MG63 (cell line): ENCODE measurements around the gene SPIRE2. TPM values are rescaled to one million over a fixed set of nuclear protein-coding genes. Genes with fewer than 3 reads are reported as not detected.

Experiments used
- DNase-seq: peaks from one replicate; pipeline ENCODE4 v3.0.0-alpha.2; 2020
- H3K27me3 ChIP-seq: fragments of 250-450 bp; sonication (Bioruptor Pico); 2 replicates; pipeline ENCODE4 v1.5.1; 2020; ENCODE audit warnings: mild to moderate bottlenecking, moderate library complexity
- H3K36me3 ChIP-seq: fragments of 250-450 bp; sonication (Bioruptor Pico); 2 replicates; pipeline ENCODE4 v1.5.1; 2020; ENCODE audit warnings: mild to moderate bottlenecking, moderate library complexity
- H3K4me3 ChIP-seq: fragments of 250-450 bp; sonication (Bioruptor Pico); 2 replicates; pipeline ENCODE4 v1.5.1; 2020; ENCODE audit warnings: mild to moderate bottlenecking, moderate library complexity
- H3K9me3 ChIP-seq: fragments of 250-450 bp; sonication (Bioruptor Pico); 2 replicates; pipeline ENCODE4 v1.5.1; 2020; ENCODE audit warnings: mild to moderate bottlenecking, moderate library complexity
- total RNA-seq: library from RNA; depleted of rRNA; stranded (reverse); fragments of >200 nt; shearing (Covaris generic); gene quantifications from 2 replicates; pipeline ENCODE4 v1.2.3, GENCODE V29; 2014; ENCODE audit warnings: low replicate concordance

SPIRE2 gene
- total RNA-seq, 1 experiment from 2014 or later: 5.0 TPM

GRCh38 chr16:89893642-89894548 is 65.6 kb downstream of the SPIRE2 start:
- DNase-seq: no peak
- H3K36me3 ChIP-seq: peaks cover 10% of the 10 kb centered on the region
- no peaks in the 10 kb centered on the region for H3K9me3 ChIP-seq
- no peak overlapping the region for H3K4me3 ChIP-seq
- H3K27me3 ChIP-seq: no peaks in the 10 kb centered on the region

- Histone ChIP-seq H3K27me3 (no peaks in the 10 kb centered on the region), H3K4me3 (no peak overlapping the region), H3K36me3 (peaks cover 17% of the 10 kb centered on the region), H3K9me3 (no peaks in the 10 kb centered on the region)
- DNase-seq: no peak
Measured at GRCh38 chr16:89895482-89896250, 67.4 kb downstream of the SPIRE2 start.

GRCh38 chr16:89897204-89897603 is 68.9 kb downstream of the SPIRE2 start:
- Histone ChIP-seq H3K4me3 (no peak overlapping the region), H3K9me3 (no peaks in the 10 kb centered on the region), H3K27me3 (no peaks in the 10 kb centered on the region), H3K36me3 (peaks cover 12% of the 10 kb centered on the region; the same call in 1 of the 2 replicates)
- DNase-seq: peak; percentile 5

GRCh38 chr16:89898201-89898967 is 70.1 kb downstream of the SPIRE2 start:
- Histone ChIP-seq H3K9me3 (no peaks in the 10 kb centered on the region), H3K4me3 (no peak overlapping the region), H3K27me3 (no peaks in the 10 kb centered on the region), H3K36me3 (peaks cover 12% of the 10 kb centered on the region; the same call in 1 of the 2 replicates)
- DNase-seq: peak; percentile 10

GRCh38 chr16:89899879-89900481 is 71.7 kb downstream of the SPIRE2 start:
- Histone ChIP-seq H3K9me3 (no peaks in the 10 kb centered on the region), H3K4me3 (no peak overlapping the region), H3K36me3 (peaks cover 12% of the 10 kb centered on the region; the same call in 1 of the 2 replicates), H3K27me3 (no peaks in the 10 kb centered on the region)
- peak; percentile 2 for DNase-seq

- Histone ChIP-seq H3K36me3 (peaks cover 11% of the 10 kb centered on the region), H3K27me3 (no peaks in the 10 kb centered on the region), H3K4me3 (no peak overlapping the region), H3K9me3 (no peaks in the 10 kb centered on the region)
- peak; percentile 11 for DNase-seq
Measured at GRCh38 chr16:89900885-89901284, 72.6 kb downstream of the SPIRE2 start.

- H3K4me3 ChIP-seq: no peak overlapping the region
- peaks cover 1% of the 10 kb centered on the region; the same call in 1 of the 2 replicates for H3K9me3 ChIP-seq
- H3K36me3 ChIP-seq: peaks cover 15% of the 10 kb centered on the region
- peak; percentile 19 for DNase-seq
- H3K27me3 ChIP-seq: 0 out of 2 replicates have a peak, but pooled peaks cover 2% of the 10 kb centered on the region
Measured at GRCh38 chr16:89902980-89903379, 74.7 kb downstream of the SPIRE2 start.

GRCh38 chr16:89903908-89904515 is 75.7 kb downstream of the SPIRE2 start:
- DNase-seq: peak; percentile 11
- Histone ChIP-seq H3K27me3 (0 out of 2 replicates have a peak, but pooled peaks cover 2% of the 10 kb centered on the region), H3K9me3 (peaks cover 2% of the 10 kb centered on the region), H3K4me3 (no peak overlapping the region), H3K36me3 (peaks cover 12% of the 10 kb centered on the region)

- peaks cover 9% of the 10 kb centered on the region for H3K36me3 ChIP-seq
- peak; percentile 14 for DNase-seq
Measured at GRCh38 chr16:89904606-89905510, 76.6 kb downstream of the SPIRE2 start.

GRCh38 chr16:89905511-89906139 is 77.3 kb downstream of the SPIRE2 start:
- Histone ChIP-seq H3K9me3 (peaks cover 3% of the 10 kb centered on the region), H3K36me3 (peaks cover 8% of the 10 kb centered on the region)
- peak; percentile 25 for DNase-seq

More at GRCh38 chr16:89904606-89905510, 76.6 kb downstream of the SPIRE2 start:
- no peak overlapping the region for H3K4me3 ChIP-seq
- H3K27me3 ChIP-seq: 0 out of 2 replicates have a peak, but pooled peaks cover 2% of the 10 kb centered on the region
- peaks cover 3% of the 10 kb centered on the region for H3K9me3 ChIP-seq

GRCh38 chr16:89906140-89907025 is 78.1 kb downstream of the SPIRE2 start:
- DNase-seq: peak; percentile 12
- 0 out of 2 replicates have a peak, but pooled peaks cover 2% of the 10 kb centered on the region for H3K27me3 ChIP-seq
- no peak overlapping the region for H3K4me3 ChIP-seq
- H3K36me3 ChIP-seq: peaks cover 12% of the 10 kb centered on the region
- peaks cover 3% of the 10 kb centered on the region for H3K9me3 ChIP-seq

More at GRCh38 chr16:89905511-89906139, 77.3 kb downstream of the SPIRE2 start:
- Histone ChIP-seq H3K4me3 (no peak overlapping the region), H3K27me3 (0 out of 2 replicates have a peak, but pooled peaks cover 2% of the 10 kb centered on the region)

GRCh38 chr16:89907055-89907814 is 79.0 kb downstream of the SPIRE2 start:
- DNase-seq: peak; percentile 34
- Histone ChIP-seq H3K9me3 (peaks cover 3% of the 10 kb centered on the region), H3K36me3 (peaks cover 12% of the 10 kb centered on the region)

GRCh38 chr16:89908236-89908635 is 80.0 kb downstream of the SPIRE2 start:
- Histone ChIP-seq H3K4me3 (no peak overlapping the region), H3K9me3 (peaks cover 3% of the 10 kb centered on the region), H3K27me3 (0 out of 2 replicates have a peak, but pooled peaks cover 2% of the 10 kb centered on the region), H3K36me3 (peaks cover 12% of the 10 kb centered on the region)
- peak; percentile 22 for DNase-seq

More at GRCh38 chr16:89907055-89907814, 79.0 kb downstream of the SPIRE2 start:
- Histone ChIP-seq H3K4me3 (no peak overlapping the region), H3K27me3 (0 out of 2 replicates have a peak, but pooled peaks cover 2% of the 10 kb centered on the region)
